ENCODE data around the gene CLK2. TPM values are rescaled to one million over a fixed set of nuclear protein-coding genes. Genes with fewer than 3 reads are reported as not detected.

The CLK2 gene
- polyA plus RNA-seq, 1 experiment, result 40.5 TPM

- Histone ChIP-seq H3K27ac (ENCODE audit: low read depth, low read length) (no peak overlapping the region), H3K9me3 (ENCODE audit: control insufficient read depth, insufficient read depth, low read length) (no peaks in the 10 kb centered on the region), H3K27me3 (ENCODE audit: control insufficient read depth, insufficient read depth, low read length) (no peaks in the 10 kb centered on the region), H3K4me3 (ENCODE audit: low read depth, low read length) (no peak overlapping the region)
- CTCF ChIA-PET, result interaction anchor here (0.8 kb wide), 1 partner anchor 18 kb away, joined by 3 read pairs; no protein-coding TSS in a partner anchor
- POLR2A ChIA-PET, result no interaction called here
- TF ChIP-seq CTCF (IDR thresholded peaks at IDR 0.05; ENCODE audit: low read depth, low read length), result no peak
- DNase-seq (ENCODE audit: low read depth, low spot score), result no peak
Observed at GRCh38 chr1:155268630-155269029, 4.7 kb downstream of the CLK2 start.

GRCh38 chr1:155267373-155267772, 5.9 kb downstream of the CLK2 start:
- POLR2A ChIA-PET, result no interaction called here
- Histone ChIP-seq H3K9me3 (ENCODE audit: control insufficient read depth, insufficient read depth, low read length) (no peaks in the 10 kb centered on the region), H3K27me3 (ENCODE audit: control insufficient read depth, insufficient read depth, low read length) (no peaks in the 10 kb centered on the region), H3K4me3 (ENCODE audit: low read depth, low read length) (no peak overlapping the region), H3K27ac (ENCODE audit: low read depth, low read length) (no peak overlapping the region)
- CTCF ChIA-PET, result interaction anchor here (2.9 kb wide), 1 partner anchor 17 kb away, joined by 19 read pairs; no protein-coding TSS in a partner anchor
- TF ChIP-seq CTCF (IDR thresholded peaks at IDR 0.05; ENCODE audit: low read depth, low read length), result no peak
- DNase-seq (ENCODE audit: low read depth, low spot score), result no peak

GRCh38 chr1:155266553-155266952, 6.8 kb downstream of the CLK2 start:
- Histone ChIP-seq H3K9me3 (ENCODE audit: control insufficient read depth, insufficient read depth, low read length) (no peaks in the 10 kb centered on the region; the same call in 1 of the 2 replicates), H3K27ac (ENCODE audit: low read depth, low read length) (no peak overlapping the region), H3K27me3 (ENCODE audit: control insufficient read depth, insufficient read depth, low read length) (no peaks in the 10 kb centered on the region), H3K4me3 (ENCODE audit: low read depth, low read length) (no peak overlapping the region)
- no peak for TF ChIP-seq CTCF (IDR thresholded peaks at IDR 0.05; ENCODE audit: low read depth, low read length)
- POLR2A ChIA-PET, result no interaction called here
- no peak for DNase-seq (ENCODE audit: low read depth, low spot score)
- CTCF ChIA-PET, result interaction anchor here (0.9 to 2.9 kb wide), 3 partner anchors 16 to 94 kb away, joined by 3 to 19 read pairs (median 4); partner anchors contain the start of gene KRTCAP2

- ChIA-PET CTCF (interaction anchor here (1.9 kb wide), 1 partner anchor 12 kb away, joined by 13 read pairs; no protein-coding TSS in a partner anchor), POLR2A (interaction anchor here (1.1 kb wide), 1 partner anchor 10 kb away, joined by 3 read pairs; the partner anchor contains the start of gene CLK2)
- no peak for DNase-seq (ENCODE audit: low read depth, low spot score)
- peak overlapping the region; percentile 39 for H3K27ac ChIP-seq (ENCODE audit: low read depth, low read length)
- H3K4me3 ChIP-seq (ENCODE audit: low read depth, low read length), result no peak overlapping the region
- no peak for TF ChIP-seq CTCF (IDR thresholded peaks at IDR 0.05; ENCODE audit: low read depth, low read length)
- H3K9me3 ChIP-seq (ENCODE audit: control insufficient read depth, insufficient read depth, low read length), result no peaks in the 10 kb centered on the region; the same call in 1 of the 2 replicates
- H3K27me3 ChIP-seq (ENCODE audit: control insufficient read depth, insufficient read depth, low read length), result no peaks in the 10 kb centered on the region
Observed at GRCh38 chr1:155263067-155263466, 10.2 kb downstream of the CLK2 start.

GRCh38 chr1:155261852-155262673, 11.2 kb downstream of the CLK2 start, which contains the start of gene SCAMP3:
Gene SCAMP3, minus strand, starts transcription at chr1:155262360. Its CDS starts 209 bp downstream, at chr1:155262151.
- TF ChIP-seq CTCF (IDR thresholded peaks at IDR 0.05; ENCODE audit: low read depth, low read length), result no peak
- CTCF ChIA-PET, result interaction anchor here (1.0 to 4.9 kb wide), 2 partner anchors 12 to 89 kb away, joined by 3 to 55 read pairs; partner anchors contain the start of gene KRTCAP2
- Histone ChIP-seq H3K27me3 (ENCODE audit: control insufficient read depth, insufficient read depth, low read length) (no peaks in the 10 kb centered on the region), H3K9me3 (ENCODE audit: control insufficient read depth, insufficient read depth, low read length) (no peaks in the 10 kb centered on the region; the same call in 1 of the 2 replicates), H3K27ac (ENCODE audit: low read depth, low read length) (peak within 1 kb of the TSS; percentile 81), H3K4me3 (ENCODE audit: low read depth, low read length) (peak within 1 kb of the TSS; percentile 96)
- DNase-seq (ENCODE audit: low read depth, low spot score), result peak; percentile 96
- POLR2A ChIA-PET, result interaction anchor here (0.5 to 2.4 kb wide), 7 partner anchors 9 to 387 kb away, joined by 3 to 18 read pairs (median 3); partner anchors contain the start of gene CLK2

Measured in AG04450 (cell line).